SU-DHL-6 (cell line): Measurements from ENCODE around the gene SSR3.

ENCODE experiments used
- CTCF ChIP-seq: fragments of 200-600 bp; sonication (generic); IDR thresholded peaks from one replicate; pipeline ENCODE4 v1.5.1; 2017; ENCODE audit warnings: antibody characterized with exemption, mild to moderate bottlenecking, low read length, moderate library complexity; ENCODE audit not compliant: insufficient read depth, poor library complexity, severe bottlenecking
- EZH2phosphoT487 ChIP-seq: fragments of 200-600 bp; sonication (generic), shearing (Covaris generic); conservative IDR thresholded peaks from 2 replicates; pipeline ENCODE4 v1.6.1; 2018; ENCODE audit warnings: mild to moderate bottlenecking, antibody characterized with exemption, low read length, moderate library complexity, mixed read lengths

DNA sequence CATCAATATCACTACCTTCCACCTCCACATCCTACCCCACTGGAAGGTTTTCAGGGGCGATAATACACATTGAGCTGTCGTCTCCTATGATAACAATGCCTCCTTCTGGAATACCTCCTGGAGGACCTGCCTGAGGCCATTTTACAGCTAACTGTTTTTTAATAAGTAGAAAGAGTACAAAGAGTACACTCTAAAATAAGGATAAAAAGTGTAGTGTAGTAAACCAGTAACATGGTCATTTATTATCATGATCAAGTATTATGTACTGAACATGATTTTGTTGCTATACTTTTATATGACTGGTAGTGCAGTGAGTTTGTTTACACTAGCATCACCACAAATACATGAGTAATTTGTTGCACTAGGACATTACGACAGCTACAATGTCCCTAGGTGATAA, 46.6 kb upstream of the SSR3 start:
- TF ChIP-seq CTCF (no peak), EZH2phosphoT487 (no peak)
